OCI-LY7 (cell line): Measurements from ENCODE around the gene CAPZB. TPM values are rescaled to one million over a fixed set of nuclear protein-coding genes. Genes with fewer than 3 reads are reported as not detected.

ENCODE experiments used
- BruUV-seq: library from RNA; stranded (reverse); fragments of 400-500 nt; replicated peaks from 2 replicates; lab custom pipeline; 2021; lab: Mats Ljungman, UMichigan
- CTCF ChIA-PET: fragments of 300-600 bp; sonication (Branson Sonifier 250); formaldehyde crosslinking; loops from one replicate; lab custom pipeline; 2022; ENCODE audit warnings: antibody characterized with exemption; ENCODE audit not compliant: unreplicated experiment; lab: Charles Lee
- POLR2A ChIA-PET: fragments of 300-600 bp; sonication (Branson Sonifier 250); formaldehyde crosslinking; loops from one replicate; lab custom pipeline; 2022; ENCODE audit warnings: antibody characterized with exemption; lab: Charles Lee
- DNase-seq: peaks from one replicate; pipeline ENCODE4 v3.0.0-alpha.2; 2015; ENCODE audit warnings: low spot score
- H2AFZ ChIP-seq: fragments of 200-600 bp; sonication (generic), shearing (Covaris generic); 2 replicates; pipeline ENCODE4 v1.6.1; 2014; ENCODE audit warnings: mild to moderate bottlenecking, antibody characterized with exemption, low read length, moderate library complexity
- H3K27ac ChIP-seq: fragments of 200-600 bp; sonication (generic); 2 replicates; pipeline ENCODE4 v1.5.1; 2014; ENCODE audit warnings: mixed run types, low read depth, mild to moderate bottlenecking, moderate library complexity, low read length, inconsistent platforms; ENCODE audit not compliant: poor library complexity, severe bottlenecking
- H3K36me3 ChIP-seq: fragments of 200-600 bp; sonication (generic); 2 replicates; pipeline ENCODE4 v1.6.1; 2014; ENCODE audit warnings: mild to moderate bottlenecking, antibody characterized with exemption, low read length, moderate library complexity, mixed read lengths; ENCODE audit not compliant: insufficient read depth
- H3K4me1 ChIP-seq: fragments of 200-600 bp; sonication (generic); 2 replicates; pipeline ENCODE4 v1.5.1; 2014; ENCODE audit warnings: mild to moderate bottlenecking, low read length; ENCODE audit not compliant: insufficient read depth, poor library complexity, severe bottlenecking
- H3K4me2 ChIP-seq: fragments of 200-600 bp; sonication (generic); 2 replicates; pipeline ENCODE4 v1.6.1; 2014; ENCODE audit warnings: mild to moderate bottlenecking, low read length
- H3K4me3 ChIP-seq: fragments of 200-600 bp; sonication (generic); 2 replicates; pipeline ENCODE4 v1.5.1; 2014; ENCODE audit warnings: mild to moderate bottlenecking, low read depth, low read length; ENCODE audit not compliant: poor library complexity, severe bottlenecking
- H3K79me2 ChIP-seq: fragments of 200-600 bp; sonication (generic); 2 replicates; pipeline ENCODE4 v1.6.1; 2016; ENCODE audit warnings: low read depth, mild to moderate bottlenecking, low read length, moderate library complexity, mixed read lengths; ENCODE audit not compliant: insufficient read depth
- H3K9me2 ChIP-seq: fragments of 200-600 bp; sonication (generic); 2 replicates; pipeline ENCODE4 v1.6.1; 2016; ENCODE audit warnings: mild to moderate bottlenecking, low read length, mixed read lengths; ENCODE audit not compliant: insufficient read depth
- H3K9me3 ChIP-seq: fragments of 200-600 bp; sonication (generic); 2 replicates; pipeline ENCODE4 v1.6.1; 2014; ENCODE audit warnings: mild to moderate bottlenecking, mixed run types, low read length, mixed read lengths
- H4K20me1 ChIP-seq: fragments of 200-600 bp; sonication (generic); 2 replicates; pipeline ENCODE4 v1.6.1; 2014; ENCODE audit warnings: mild to moderate bottlenecking, antibody characterized with exemption, low read length, moderate library complexity, mixed read lengths; ENCODE audit not compliant: insufficient read depth
- CTCF ChIP-seq: fragments of 200-600 bp; sonication (generic); conservative IDR thresholded peaks from 2 replicates; pipeline ENCODE4 v1.5.1; 2014; ENCODE audit warnings: mild to moderate bottlenecking, antibody characterized with exemption, low read length, moderate library complexity, mixed read lengths
- EZH2phosphoT487 ChIP-seq: fragments of 200-600 bp; sonication (generic); IDR thresholded peaks from 2 replicates; pipeline ENCODE4 v1.6.1; 2018; ENCODE audit warnings: low read depth, borderline replicate concordance, mild to moderate bottlenecking, mixed run types, antibody characterized with exemption, low read length, moderate library complexity, mixed read lengths
- intact Hi-C: fragments of 100-400 bp; cut with micrococcal nuclease; formaldehyde crosslinking; loops from one replicate; pipeline ENCODE4 v1.10.0; 2022; ENCODE audit not compliant: unreplicated experiment
- total RNA-seq, 2 experiments: library from RNA; depleted of rRNA in 1 of 2; stranded (reverse); fragments of >200 nt in 1 of 2; shearing (Covaris generic) in 1 of 2; gene quantifications; 2 replicates each; pipeline ENCODE4 v1.2.3, GENCODE V29; 2014 to 2022

Gene CAPZB
- total RNA-seq, 2 experiments from 2014 or later: 61.3 to 187 TPM

- Histone ChIP-seq H3K36me3 (peaks cover 12% of the 10 kb centered on the region; the same call in 1 of the 2 replicates), H3K4me2 (no peak overlapping the region), H3K27ac (no peak overlapping the region), H3K9me2 (no peaks in the 10 kb centered on the region), H3K4me3 (no peak overlapping the region), H4K20me1 (no peaks in the 10 kb centered on the region; the same call in 1 of the 2 replicates), H3K9me3 (no peaks in the 10 kb centered on the region), H2AFZ (no peak overlapping the region), H3K79me2 (no peaks in the 10 kb centered on the region), H3K4me1 (no peaks in the 10 kb centered on the region)
- no peak for DNase-seq
- intact Hi-C loops: no loop called here
- TF ChIP-seq EZH2phosphoT487 (no peak), CTCF (no peak)
- BruUV-seq: no TSS peak
- ChIA-PET CTCF (no interaction called here), POLR2A (no interaction called here)
Observed at GRCh38 chr1:19370453-19371170, 114.7 kb downstream of the CAPZB start.

GRCh38 chr1:19369396-19370090 lies 115.8 kb downstream of the CAPZB start:
- Histone ChIP-seq H3K4me1 (no peaks in the 10 kb centered on the region), H3K36me3 (peaks cover 3% of the 10 kb centered on the region; the same call in 1 of the 2 replicates), H3K4me2 (no peak overlapping the region), H2AFZ (no peak overlapping the region), H4K20me1 (no peaks in the 10 kb centered on the region; the same call in 1 of the 2 replicates), H3K79me2 (no peaks in the 10 kb centered on the region), H3K9me2 (no peaks in the 10 kb centered on the region), H3K27ac (no peak overlapping the region), H3K9me3 (no peaks in the 10 kb centered on the region), H3K4me3 (no peak overlapping the region)
- TF ChIP-seq CTCF (no peak), EZH2phosphoT487 (no peak)
- intact Hi-C loops: no loop called here
- DNase-seq: no peak
- ChIA-PET CTCF (no interaction called here), POLR2A (no interaction called here)
- no TSS peak for BruUV-seq

GRCh38 chr1:19368964-19369363 lies 116.4 kb downstream of the CAPZB start:
- intact Hi-C loops: no loop called here
- ChIA-PET POLR2A (no interaction called here), CTCF (no interaction called here)
- Histone ChIP-seq H3K9me3 (no peaks in the 10 kb centered on the region), H3K9me2 (no peaks in the 10 kb centered on the region), H3K4me3 (no peak overlapping the region), H3K4me1 (no peaks in the 10 kb centered on the region), H3K4me2 (no peak overlapping the region), H2AFZ (no peak overlapping the region), H4K20me1 (no peaks in the 10 kb centered on the region; the same call in 1 of the 2 replicates), H3K27ac (no peak overlapping the region), H3K79me2 (no peaks in the 10 kb centered on the region), H3K36me3 (no peaks in the 10 kb centered on the region)
- no peak for DNase-seq
- BruUV-seq: no TSS peak
- TF ChIP-seq EZH2phosphoT487 (no peak), CTCF (no peak)
